H1 (cell line): Measurements from ENCODE around the gene CTIF. TPM values are rescaled to one million over a fixed set of nuclear protein-coding genes. Genes with fewer than 3 reads are reported as not detected.

Experiments
- CTCF ChIA-PET: fragments of 300-600 bp; sonication (Branson Sonifier 250); formaldehyde crosslinking; loops from one replicate; lab custom pipeline; 2021; ENCODE audit not compliant: partially characterized antibody; lab: Charles Lee
- POLR2A ChIA-PET: fragments of 300-600 bp; sonication (Branson Sonifier 250); formaldehyde crosslinking; loops from one replicate; lab custom pipeline; 2021; ENCODE audit warnings: inconsistent platforms; ENCODE audit not compliant: partially characterized antibody; lab: Charles Lee
- DNase-seq, 2 experiments: peaks; one replicate each; pipeline versions ENCODE4 v3.0.0 to v3.0.0-alpha.2; 2010 to 2022; ENCODE audit warnings: low spot score in 2 of 2, low read depth in 1 of 2, mixed read lengths in 1 of 2
- FAIRE-seq: peaks from 2 replicates; lab custom pipeline; 2011; peaks lifted over from hg19 to GRCh38; lab: Jason Lieb, UNC
- H2AFZ ChIP-seq: 2 replicates; pipeline ENCODE4 v1.8.1; 2012; ENCODE audit warnings: low read length, inconsistent platforms
- H2AK5ac ChIP-seq: 2 replicates; pipeline ENCODE4 v1.6.1; 2013; ENCODE audit warnings: low read depth, low read length
- H2BK120ac ChIP-seq: replicated peaks from 2 replicates; pipeline ENCODE3; 2013; ENCODE audit warnings: low read depth, low read length, inconsistent platforms
- H2BK12ac ChIP-seq: 2 replicates; pipeline ENCODE4 v1.6.1; 2013; ENCODE audit warnings: low read depth, low read length
- H2BK15ac ChIP-seq: 2 replicates; pipeline ENCODE4 v1.6.1; 2013; ENCODE audit warnings: low read length
- H2BK20ac ChIP-seq: 2 replicates; pipeline ENCODE4 v1.6.1; 2013; ENCODE audit warnings: low read length
- H2BK5ac ChIP-seq: 2 replicates; pipeline ENCODE4 v1.6.1; 2013; ENCODE audit warnings: low read depth, low read length
- H3K14ac ChIP-seq: 2 replicates; pipeline ENCODE4 v1.6.1; 2013; ENCODE audit warnings: inconsistent platforms; ENCODE audit not compliant: insufficient read length
- H3K18ac ChIP-seq: 2 replicates; pipeline ENCODE4 v1.6.1; 2013; ENCODE audit warnings: low read length; ENCODE audit errors: extremely low read depth
- H3K23ac ChIP-seq: 2 replicates; pipeline ENCODE4 v1.6.1; 2013; ENCODE audit warnings: inconsistent platforms; ENCODE audit not compliant: insufficient read length
- H3K23me2 ChIP-seq: 2 replicates; pipeline ENCODE4 v1.6.1; 2013; ENCODE audit warnings: low read depth, low read length
- H3K27ac ChIP-seq: 2 replicates; pipeline ENCODE4 v1.6.1; 2011; ENCODE audit warnings: low read depth, low read length, inconsistent platforms
- H3K27me3 ChIP-seq, 4 experiments: replicated peaks in 1 of 4; 1 replicate in 1 of 4; 2 replicates in 3 of 4; pipeline versions ENCODE4 v1.6.1 to v1.8.1; 2011 to 2013; ENCODE audit warnings: low read length in 3 of 4, mild to moderate bottlenecking in 3 of 4, inconsistent platforms in 2 of 4, mixed read lengths in 2 of 4, moderate library complexity in 1 of 4; ENCODE audit not compliant: control insufficient read depth in 3 of 4, insufficient read depth in 3 of 4; ENCODE audit errors: extremely low read depth in 1 of 4
- H3K36me3 ChIP-seq, 4 experiments: 2 replicates each; pipeline versions ENCODE4 v1.6.1 to v1.8.1; 2011 to 2013; ENCODE audit warnings: mild to moderate bottlenecking in 4 of 4, low read length in 3 of 4, moderate library complexity in 2 of 4, control low read depth in 1 of 4, inconsistent platforms in 1 of 4; ENCODE audit not compliant: insufficient read depth in 4 of 4, control insufficient read depth in 2 of 4
- H3K4ac ChIP-seq: replicated peaks from 2 replicates; pipeline ENCODE3; 2013; ENCODE audit warnings: low read length, low read depth, mixed read lengths, inconsistent platforms; ENCODE audit not compliant: insufficient read length
- H3K4me1 ChIP-seq, 4 experiments: replicated peaks in 1 of 4; 1 replicate in 1 of 4; 2 replicates in 3 of 4; pipeline versions ENCODE4 v1.6.1 to v1.8.1; 2011 to 2013; ENCODE audit warnings: low read length in 3 of 4, inconsistent platforms in 2 of 4, mixed read lengths in 1 of 4; ENCODE audit not compliant: insufficient read depth in 4 of 4, control insufficient read depth in 3 of 4
- H3K4me2 ChIP-seq, 2 experiments: 2 replicates each; pipeline versions ENCODE4 v1.6.1 to v1.8.1; 2011 to 2013; ENCODE audit warnings: low read depth in 2 of 2, low read length in 2 of 2, control low read depth in 1 of 2, inconsistent platforms in 1 of 2, mild to moderate bottlenecking in 1 of 2; ENCODE audit not compliant: insufficient read depth in 1 of 2
- H3K4me3 ChIP-seq, 4 experiments: fragments of 200-600, 300-600 bp in 1 of 4; sonication (generic), shearing (Covaris generic), sonication (Bioruptor Twin) in 1 of 4; 2 replicates each; pipeline versions ENCODE4 v1.5.1 to v1.8.1; 2011 to 2016; ENCODE audit warnings: low read length in 4 of 4, low read depth in 3 of 4, control low read depth in 2 of 4, inconsistent platforms in 2 of 4, mild to moderate bottlenecking in 2 of 4, mixed read lengths in 1 of 4, moderate library complexity in 1 of 4; ENCODE audit not compliant: insufficient read depth in 2 of 4; ENCODE audit errors: extremely low read depth in 1 of 4
- H3K56ac ChIP-seq: replicated peaks from 2 replicates; pipeline ENCODE3; 2013; ENCODE audit warnings: low read depth, mild to moderate bottlenecking, mixed read lengths, low read length, inconsistent platforms; ENCODE audit not compliant: insufficient read length
- H3K79me1 ChIP-seq: 2 replicates; pipeline ENCODE4 v1.6.1; 2013; ENCODE audit warnings: low read depth, low read length, control low read depth
- H3K79me2 ChIP-seq, 2 experiments: 2 replicates each; pipeline versions ENCODE4 v1.6.1 to v1.8.1; 2012 to 2013; ENCODE audit warnings: low read length in 2 of 2, mild to moderate bottlenecking in 2 of 2, inconsistent platforms in 1 of 2; ENCODE audit not compliant: insufficient read depth in 2 of 2, control insufficient read depth in 1 of 2
- H3K9ac ChIP-seq, 4 experiments: replicated peaks in 1 of 4; 1 replicate in 1 of 4; 2 replicates in 3 of 4; pipeline versions ENCODE4 v1.6.1 to v1.8.1; 2011 to 2013; ENCODE audit warnings: low read depth in 3 of 4, low read length in 3 of 4, control low read depth in 2 of 4, mild to moderate bottlenecking in 2 of 4, moderate library complexity in 2 of 4, inconsistent platforms in 1 of 4; ENCODE audit errors: extremely low read depth in 1 of 4
- H3K9me3 ChIP-seq, 2 experiments: 2 replicates each; pipeline versions ENCODE4 v1.6.1 to v1.8.1; 2012 to 2013; ENCODE audit warnings: mild to moderate bottlenecking in 2 of 2, moderate library complexity in 2 of 2, control low read depth in 1 of 2, inconsistent platforms in 1 of 2, low read depth in 1 of 2, low read length in 1 of 2, mixed read lengths in 1 of 2; ENCODE audit not compliant: insufficient read depth in 2 of 2
- H4K20me1 ChIP-seq, 2 experiments: replicated peaks in 1 of 2; 2 replicates each; pipeline versions ENCODE3 to v1.8.1; 2011 to 2013; ENCODE audit warnings: inconsistent platforms in 2 of 2, low read length in 2 of 2, mild to moderate bottlenecking in 1 of 2; ENCODE audit not compliant: insufficient read depth in 2 of 2, control insufficient read depth in 1 of 2
- H4K5ac ChIP-seq: 2 replicates; pipeline ENCODE4 v1.6.1; 2013; ENCODE audit warnings: low read length, low read depth, mixed read lengths, inconsistent platforms; ENCODE audit not compliant: insufficient read length
- H4K8ac ChIP-seq: 2 replicates; pipeline ENCODE4 v1.8.0; 2013; ENCODE audit warnings: mild to moderate bottlenecking, moderate library complexity, low read length, inconsistent platforms; ENCODE audit not compliant: insufficient read depth; ENCODE audit errors: extremely low read depth
- H4K91ac ChIP-seq: replicated peaks from 2 replicates; pipeline ENCODE3; 2013; ENCODE audit warnings: low read length, mixed read lengths, inconsistent platforms; ENCODE audit not compliant: insufficient read length
- CTBP2 ChIP-seq: IDR thresholded peaks from 2 replicates; pipeline ENCODE4 v1.7.0; 2011; ENCODE audit warnings: borderline replicate concordance, mild to moderate bottlenecking, moderate library complexity, mixed read lengths, low read length; ENCODE audit not compliant: insufficient read depth, insufficient read length
- GABPA ChIP-seq: IDR thresholded peaks from 2 replicates; pipeline ENCODE4 v1.6.1; 2011; ENCODE audit warnings: mild to moderate bottlenecking, low read length, moderate library complexity, borderline replicate concordance; ENCODE audit not compliant: insufficient read depth
- POLR2A ChIP-seq, 2 experiments: IDR thresholded peaks; 1 replicate in 1 of 2; 2 replicates in 1 of 2; pipeline ENCODE4 v1.6.1; 2011; ENCODE audit warnings: low read depth in 2 of 2, low read length in 2 of 2, mild to moderate bottlenecking in 2 of 2; ENCODE audit errors: control extremely low read depth in 1 of 2
- RNF2 ChIP-seq: fragments of 200-900, 300-1000 bp; sonication (generic); IDR thresholded peaks from 2 replicates; pipeline ENCODE4 v1.7.1; 2016; ENCODE audit warnings: borderline replicate concordance, low read depth, mild to moderate bottlenecking, antibody characterized with exemption, low read length; ENCODE audit not compliant: poor library complexity, severe bottlenecking; ENCODE audit errors: missing control alignments
- SIX5 ChIP-seq: IDR thresholded peaks from 2 replicates; pipeline ENCODE4 v1.6.1; 2011; ENCODE audit warnings: mild to moderate bottlenecking, low read depth, low read length
- WGBS, 2 experiments: shearing (Covaris generic) in 1 of 2; methylation state at CpG; one replicate each; pipeline versions ENCODE4 v1.1.6 to v1.1.7; 2013 to 2015; ENCODE audit warnings: low lambda C conversion rate in 2 of 2, mixed read lengths in 2 of 2, inconsistent platforms in 1 of 2, low coverage in 1 of 2, missing lambda C conversion rate in 1 of 2; ENCODE audit not compliant: insufficient replicate concordance in 2 of 2, insufficient coverage in 1 of 2, insufficient read length in 1 of 2; ENCODE audit errors: extremely low coverage in 1 of 2, missing lambda C conversion rate in 1 of 2; 5-methylcytosine and 5-hydroxymethylcytosine counted together
- polyA plus RNA-seq, 7 experiments: library from polyadenylated mRNA; depleted of rRNA in 3 of 7; stranded (reverse) in 5 of 7; unstranded in 2 of 7; fragments of >200 nt in 5 of 7; fragments of 200-250 nt in 2 of 7; gene quantifications; 1 replicate in 5 of 7; 2 replicates in 1 of 7; 4 replicates in 1 of 7; pipeline versions ENCODE4 v1.2.1 to v1.2.3, GENCODE V29; 2011 to 2013; ENCODE audit warnings: missing spikeins in 2 of 7, mixed read lengths in 2 of 7
- total RNA-seq: library from RNA; stranded (reverse); fragmentation: NEBNext Ultra II Directional; extraction: Animal tissue kit (Norgen Biotek cat#: 25700); gene quantifications from 2 replicates; pipeline ENCODE4 v1.2.1, GENCODE V29; 2021

Gene CTIF
- total and polyA plus RNA-seq, 2 of the 8 experiments (the other 6 are each of a cell fraction or from before 2014, with no cell fraction given): 9.0 to 17.8 TPM

DNA sequence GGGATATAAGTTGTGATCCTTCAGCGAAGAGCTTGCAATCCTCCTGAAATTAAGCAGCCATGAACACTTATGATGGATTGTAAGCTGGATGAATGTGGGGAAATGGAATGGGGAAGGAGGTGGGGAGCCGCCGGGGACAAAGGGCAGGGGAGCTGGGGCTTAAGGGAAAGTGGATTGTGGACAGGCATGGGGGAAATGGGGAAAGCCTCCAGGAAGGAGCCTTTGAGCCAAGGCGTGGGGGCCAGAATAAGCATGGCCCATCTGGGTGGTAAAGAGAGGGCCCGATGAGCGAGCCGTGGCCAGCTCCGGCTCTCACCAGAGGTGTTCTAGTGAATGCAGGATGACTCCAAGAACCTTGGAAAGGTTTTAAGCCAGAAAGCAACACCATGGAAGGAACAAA lies 288.0 kb downstream of the CTIF start:
- H2BK120ac ChIP-seq: no peak overlapping the region
- H3K18ac ChIP-seq: 0 out of 2 replicates have a peak overlapping the region, but pooled peaks have one; percentile 10
- ChIA-PET POLR2A (interaction anchor here (1.7 to 1.8 kb wide), 2 partner anchors 11 to 35 kb away, joined by 5 to 6 read pairs; no protein-coding TSS in a partner anchor), CTCF (interaction anchor here (0.6 to 5.3 kb wide), 9 partner anchors 9 to 412 kb away, joined by 3 to 28 read pairs (median 4); no protein-coding TSS in a partner anchor)
- peaks cover 2% of the 10 kb centered on the region; the same call in 1 of the 2 replicates for H3K23me2 ChIP-seq
- no peaks in the 10 kb centered on the region for H3K36me3 ChIP-seq
- FAIRE-seq (no peak), DNase-seq (no peak)
- H3K27ac ChIP-seq: no peak overlapping the region
- peak overlapping the region in 1 of 2 experiments; percentile 46; a peak in 2 of 4 replicates for H3K4me2 ChIP-seq
- no peak overlapping the region for H4K5ac ChIP-seq
- no peaks in the 10 kb centered on the region for H3K79me1 ChIP-seq
- no peak overlapping the region for H2BK12ac ChIP-seq
- no peak overlapping the region for H4K91ac ChIP-seq
- H3K4ac ChIP-seq: no peak overlapping the region
- no peak overlapping the region for H3K56ac ChIP-seq
- H2AK5ac ChIP-seq: 0 out of 2 replicates have a peak overlapping the region, but pooled peaks have one; percentile 70
- no peak overlapping the region for H2AFZ ChIP-seq
- no peaks in the 10 kb centered on the region for H3K27me3 ChIP-seq
- H2BK15ac ChIP-seq: no peak overlapping the region
- H3K14ac ChIP-seq: no peak overlapping the region
- 90 to 100% methylated on average over 2 to 8 of the region's 8 CpGs for WGBS, 2 experiments
- no peaks in the 10 kb centered on the region for H3K9me3 ChIP-seq
- H3K4me3 ChIP-seq: no peak overlapping the region
- 0 out of 2 replicates have a peak overlapping the region, but pooled peaks have one; percentile 5 for H2BK20ac ChIP-seq
- H3K9ac ChIP-seq: no peak overlapping the region
- H4K8ac ChIP-seq: no peak overlapping the region
- H4K20me1 ChIP-seq: no peaks in the 10 kb centered on the region
- H3K79me2 ChIP-seq: no peaks in the 10 kb centered on the region
- peaks cover 11 to 30% (median 21%) of the 10 kb centered on the region in 4 experiments for H3K4me1 ChIP-seq
- H3K23ac ChIP-seq: no peak overlapping the region
- TF ChIP-seq POLR2A (IDR thresholded peaks at IDR 0.05; ENCODE audit: control extremely low read depth in 1 of 2, low read depth in 2 of 2, low read length in 2 of 2) (no peak), SIX5 (no peak), RNF2 (no peak), CTBP2 (no peak), GABPA (no peak)
- 0 out of 2 replicates have a peak overlapping the region, but pooled peaks have one; percentile 56 for H2BK5ac ChIP-seq
